H1 (cell line): ENCODE data around the gene HRH1. TPM values are rescaled to one million over a fixed set of nuclear protein-coding genes. Genes with fewer than 3 reads are reported as not detected.

Source experiments
- CTCF ChIA-PET: fragments of 300-600 bp; sonication (Branson Sonifier 250); formaldehyde crosslinking; loops from one replicate; lab custom pipeline; 2021; ENCODE audit not compliant: partially characterized antibody; lab: Charles Lee
- POLR2A ChIA-PET: fragments of 300-600 bp; sonication (Branson Sonifier 250); formaldehyde crosslinking; loops from one replicate; lab custom pipeline; 2021; ENCODE audit warnings: inconsistent platforms; ENCODE audit not compliant: partially characterized antibody; lab: Charles Lee
- DNase-seq, 2 experiments: peaks; one replicate each; pipeline versions ENCODE4 v3.0.0 to v3.0.0-alpha.2; 2010 to 2022; ENCODE audit warnings: low spot score in 2 of 2, low read depth in 1 of 2, mixed read lengths in 1 of 2
- FAIRE-seq: peaks from 2 replicates; lab custom pipeline; 2011; peaks lifted over from hg19 to GRCh38; lab: Jason Lieb, UNC
- H2AFZ ChIP-seq: 2 replicates; pipeline ENCODE4 v1.8.1; 2012; ENCODE audit warnings: low read length, inconsistent platforms
- H2AK5ac ChIP-seq: 2 replicates; pipeline ENCODE4 v1.6.1; 2013; ENCODE audit warnings: low read depth, low read length
- H2BK120ac ChIP-seq: replicated peaks from 2 replicates; pipeline ENCODE3; 2013; ENCODE audit warnings: low read depth, low read length, inconsistent platforms
- H2BK12ac ChIP-seq: 2 replicates; pipeline ENCODE4 v1.6.1; 2013; ENCODE audit warnings: low read depth, low read length
- H2BK15ac ChIP-seq: 2 replicates; pipeline ENCODE4 v1.6.1; 2013; ENCODE audit warnings: low read length
- H2BK20ac ChIP-seq: 2 replicates; pipeline ENCODE4 v1.6.1; 2013; ENCODE audit warnings: low read length
- H2BK5ac ChIP-seq: 2 replicates; pipeline ENCODE4 v1.6.1; 2013; ENCODE audit warnings: low read depth, low read length
- H3K14ac ChIP-seq: 2 replicates; pipeline ENCODE4 v1.6.1; 2013; ENCODE audit warnings: inconsistent platforms; ENCODE audit not compliant: insufficient read length
- H3K18ac ChIP-seq: 2 replicates; pipeline ENCODE4 v1.6.1; 2013; ENCODE audit warnings: low read length; ENCODE audit errors: extremely low read depth
- H3K23ac ChIP-seq: 2 replicates; pipeline ENCODE4 v1.6.1; 2013; ENCODE audit warnings: inconsistent platforms; ENCODE audit not compliant: insufficient read length
- H3K23me2 ChIP-seq: 2 replicates; pipeline ENCODE4 v1.6.1; 2013; ENCODE audit warnings: low read depth, low read length
- H3K27ac ChIP-seq: 2 replicates; pipeline ENCODE4 v1.6.1; 2011; ENCODE audit warnings: low read depth, low read length, inconsistent platforms
- H3K27me3 ChIP-seq, 4 experiments: replicated peaks in 1 of 4; 1 replicate in 1 of 4; 2 replicates in 3 of 4; pipeline versions ENCODE4 v1.6.1 to v1.8.1; 2011 to 2013; ENCODE audit warnings: low read length in 3 of 4, mild to moderate bottlenecking in 3 of 4, inconsistent platforms in 2 of 4, mixed read lengths in 2 of 4, moderate library complexity in 1 of 4; ENCODE audit not compliant: control insufficient read depth in 3 of 4, insufficient read depth in 3 of 4; ENCODE audit errors: extremely low read depth in 1 of 4
- H3K36me3 ChIP-seq, 4 experiments: 2 replicates each; pipeline versions ENCODE4 v1.6.1 to v1.8.1; 2011 to 2013; ENCODE audit warnings: mild to moderate bottlenecking in 4 of 4, low read length in 3 of 4, moderate library complexity in 2 of 4, control low read depth in 1 of 4, inconsistent platforms in 1 of 4; ENCODE audit not compliant: insufficient read depth in 4 of 4, control insufficient read depth in 2 of 4
- H3K4ac ChIP-seq: replicated peaks from 2 replicates; pipeline ENCODE3; 2013; ENCODE audit warnings: low read length, low read depth, mixed read lengths, inconsistent platforms; ENCODE audit not compliant: insufficient read length
- H3K4me1 ChIP-seq, 4 experiments: replicated peaks in 1 of 4; 1 replicate in 1 of 4; 2 replicates in 3 of 4; pipeline versions ENCODE4 v1.6.1 to v1.8.1; 2011 to 2013; ENCODE audit warnings: low read length in 3 of 4, inconsistent platforms in 2 of 4, mixed read lengths in 1 of 4; ENCODE audit not compliant: insufficient read depth in 4 of 4, control insufficient read depth in 3 of 4
- H3K4me2 ChIP-seq, 2 experiments: 2 replicates each; pipeline versions ENCODE4 v1.6.1 to v1.8.1; 2011 to 2013; ENCODE audit warnings: low read depth in 2 of 2, low read length in 2 of 2, control low read depth in 1 of 2, inconsistent platforms in 1 of 2, mild to moderate bottlenecking in 1 of 2; ENCODE audit not compliant: insufficient read depth in 1 of 2
- H3K4me3 ChIP-seq, 4 experiments: fragments of 200-600, 300-600 bp in 1 of 4; sonication (generic), shearing (Covaris generic), sonication (Bioruptor Twin) in 1 of 4; 2 replicates each; pipeline versions ENCODE4 v1.5.1 to v1.8.1; 2011 to 2016; ENCODE audit warnings: low read length in 4 of 4, low read depth in 3 of 4, control low read depth in 2 of 4, inconsistent platforms in 2 of 4, mild to moderate bottlenecking in 2 of 4, mixed read lengths in 1 of 4, moderate library complexity in 1 of 4; ENCODE audit not compliant: insufficient read depth in 2 of 4; ENCODE audit errors: extremely low read depth in 1 of 4
- H3K56ac ChIP-seq: replicated peaks from 2 replicates; pipeline ENCODE3; 2013; ENCODE audit warnings: low read depth, mild to moderate bottlenecking, mixed read lengths, low read length, inconsistent platforms; ENCODE audit not compliant: insufficient read length
- H3K79me1 ChIP-seq: 2 replicates; pipeline ENCODE4 v1.6.1; 2013; ENCODE audit warnings: low read depth, low read length, control low read depth
- H3K79me2 ChIP-seq, 2 experiments: 2 replicates each; pipeline versions ENCODE4 v1.6.1 to v1.8.1; 2012 to 2013; ENCODE audit warnings: low read length in 2 of 2, mild to moderate bottlenecking in 2 of 2, inconsistent platforms in 1 of 2; ENCODE audit not compliant: insufficient read depth in 2 of 2, control insufficient read depth in 1 of 2
- H3K9ac ChIP-seq, 4 experiments: replicated peaks in 1 of 4; 1 replicate in 1 of 4; 2 replicates in 3 of 4; pipeline versions ENCODE4 v1.6.1 to v1.8.1; 2011 to 2013; ENCODE audit warnings: low read depth in 3 of 4, low read length in 3 of 4, control low read depth in 2 of 4, mild to moderate bottlenecking in 2 of 4, moderate library complexity in 2 of 4, inconsistent platforms in 1 of 4; ENCODE audit errors: extremely low read depth in 1 of 4
- H3K9me3 ChIP-seq, 2 experiments: 2 replicates each; pipeline versions ENCODE4 v1.6.1 to v1.8.1; 2012 to 2013; ENCODE audit warnings: mild to moderate bottlenecking in 2 of 2, moderate library complexity in 2 of 2, control low read depth in 1 of 2, inconsistent platforms in 1 of 2, low read depth in 1 of 2, low read length in 1 of 2, mixed read lengths in 1 of 2; ENCODE audit not compliant: insufficient read depth in 2 of 2
- H4K20me1 ChIP-seq, 2 experiments: replicated peaks in 1 of 2; 2 replicates each; pipeline versions ENCODE3 to v1.8.1; 2011 to 2013; ENCODE audit warnings: inconsistent platforms in 2 of 2, low read length in 2 of 2, mild to moderate bottlenecking in 1 of 2; ENCODE audit not compliant: insufficient read depth in 2 of 2, control insufficient read depth in 1 of 2
- H4K5ac ChIP-seq: 2 replicates; pipeline ENCODE4 v1.6.1; 2013; ENCODE audit warnings: low read length, low read depth, mixed read lengths, inconsistent platforms; ENCODE audit not compliant: insufficient read length
- H4K8ac ChIP-seq: 2 replicates; pipeline ENCODE4 v1.8.0; 2013; ENCODE audit warnings: mild to moderate bottlenecking, moderate library complexity, low read length, inconsistent platforms; ENCODE audit not compliant: insufficient read depth; ENCODE audit errors: extremely low read depth
- H4K91ac ChIP-seq: replicated peaks from 2 replicates; pipeline ENCODE3; 2013; ENCODE audit warnings: low read length, mixed read lengths, inconsistent platforms; ENCODE audit not compliant: insufficient read length
- ASH2L ChIP-seq: fragments of 200-600, 300-600 bp; sonication (generic); IDR thresholded peaks from one replicate; pipeline ENCODE4 v1.7.1; 2017; ENCODE audit warnings: low read length
- CTCF ChIP-seq, 3 experiments: IDR thresholded peaks; 1 replicate in 2 of 3; 2 replicates in 1 of 3; pipeline versions ENCODE4 v1.5.1 to v1.6.1; 2011; ENCODE audit warnings: low read length in 3 of 3, mild to moderate bottlenecking in 3 of 3, inconsistent platforms in 2 of 3, low read depth in 1 of 3, moderate library complexity in 1 of 3; ENCODE audit not compliant: insufficient read depth in 1 of 3; ENCODE audit errors: control extremely low read depth in 1 of 3
- KDM1A ChIP-seq: fragments of 200-600, 300-600 bp; sonication (generic); IDR thresholded peaks from 2 replicates; pipeline ENCODE4 v1.7.1; 2016; ENCODE audit warnings: mild to moderate bottlenecking, low read length, borderline replicate concordance
- RNF2 ChIP-seq: fragments of 200-900, 300-1000 bp; sonication (generic); IDR thresholded peaks from 2 replicates; pipeline ENCODE4 v1.7.1; 2016; ENCODE audit warnings: borderline replicate concordance, low read depth, mild to moderate bottlenecking, antibody characterized with exemption, low read length; ENCODE audit not compliant: poor library complexity, severe bottlenecking; ENCODE audit errors: missing control alignments
- SIX5 ChIP-seq: IDR thresholded peaks from 2 replicates; pipeline ENCODE4 v1.6.1; 2011; ENCODE audit warnings: mild to moderate bottlenecking, low read depth, low read length
- SP2 ChIP-seq: IDR thresholded peaks from 2 replicates; pipeline ENCODE4 v1.6.1; 2012; ENCODE audit warnings: mild to moderate bottlenecking, low read length, inconsistent platforms
- WGBS, 2 experiments: shearing (Covaris generic) in 1 of 2; methylation state at CpG; one replicate each; pipeline versions ENCODE4 v1.1.6 to v1.1.7; 2013 to 2015; ENCODE audit warnings: low lambda C conversion rate in 2 of 2, mixed read lengths in 2 of 2, inconsistent platforms in 1 of 2, low coverage in 1 of 2, missing lambda C conversion rate in 1 of 2; ENCODE audit not compliant: insufficient replicate concordance in 2 of 2, insufficient coverage in 1 of 2, insufficient read length in 1 of 2; ENCODE audit errors: extremely low coverage in 1 of 2, missing lambda C conversion rate in 1 of 2; 5-methylcytosine and 5-hydroxymethylcytosine counted together
- polyA plus RNA-seq, 7 experiments: library from polyadenylated mRNA; depleted of rRNA in 3 of 7; stranded (reverse) in 5 of 7; unstranded in 2 of 7; fragments of >200 nt in 5 of 7; fragments of 200-250 nt in 2 of 7; gene quantifications; 1 replicate in 5 of 7; 2 replicates in 1 of 7; 4 replicates in 1 of 7; pipeline versions ENCODE4 v1.2.1 to v1.2.3, GENCODE V29; 2011 to 2013; ENCODE audit warnings: missing spikeins in 2 of 7, mixed read lengths in 2 of 7
- total RNA-seq: library from RNA; stranded (reverse); fragmentation: NEBNext Ultra II Directional; extraction: Animal tissue kit (Norgen Biotek cat#: 25700); gene quantifications from 2 replicates; pipeline ENCODE4 v1.2.1, GENCODE V29; 2021

HRH1 gene
- total and polyA plus RNA-seq, 2 of the 8 experiments (the other 6 are each of a cell fraction or from before 2014, with no cell fraction given): 0.11 TPM; not detected in 1

- no peak overlapping the region for H4K8ac ChIP-seq
- TF ChIP-seq SIX5 (no peak), RNF2 (no peak), KDM1A (no peak), ASH2L (no peak), CTCF (IDR thresholded peaks at IDR 0.05; ENCODE audit: control extremely low read depth in 1 of 3, insufficient read depth in 1 of 3, low read depth in 1 of 3, low read length in 3 of 3) (no peak), SP2 (no peak)
- TF ChIP-seq, all 59 proteins: peak for 0
- Histone ChIP-seq H3K79me1 (no peaks in the 10 kb centered on the region; the same call in 1 of the 2 replicates), H2AFZ (no peak overlapping the region), H4K20me1 (no peaks in the 10 kb centered on the region), H3K18ac (no peak overlapping the region), H3K9ac (no peak overlapping the region), H4K5ac (no peak overlapping the region), H3K27me3 (no peaks in the 10 kb centered on the region), H3K4me2 (no peak overlapping the region), H2AK5ac (no peak overlapping the region), H3K23me2 (no peaks in the 10 kb centered on the region), H2BK15ac (no peak overlapping the region), H3K56ac (no peak overlapping the region), H3K23ac (no peak overlapping the region), H2BK120ac (no peak overlapping the region), H3K27ac (no peak overlapping the region), H3K4me1 (no peaks in the 10 kb centered on the region), H2BK12ac (no peak overlapping the region), H3K36me3 (no peaks in the 10 kb centered on the region), H3K79me2 (no peaks in the 10 kb centered on the region), H3K4ac (no peak overlapping the region), H3K14ac (no peak overlapping the region), H4K91ac (no peak overlapping the region), H2BK20ac (no peak overlapping the region), H3K4me3 (no peak overlapping the region), H3K9me3 (no peaks in the 10 kb centered on the region), H2BK5ac (no peak overlapping the region)
- no peak for DNase-seq
- 91% methylated on average over 11 of the region's 11 CpGs; no CpG with 5 or more reads in 1 of the 2 experiments for WGBS, 2 experiments
- FAIRE-seq: no peak
- ChIA-PET POLR2A (interaction anchor here (1.0 to 1.1 kb wide), 2 partner anchors 15 to 19 kb away, joined by 3 read pairs; partner anchors contain the start of gene ATG7), CTCF (interaction anchor here (1.0 to 1.1 kb wide), 2 partner anchors 24 to 44 kb away, joined by 3 read pairs; no protein-coding TSS in a partner anchor)
These were observed 136.7 kb downstream of the HRH1 start for GRCh38 chr3:11290743-11291680.
